ENCODE measurements around the gene PRKCQ.
A peak's percentile ranks its signal among the peaks of the same experiment; 100 is the strongest.

The PRKCQ gene

DNA sequence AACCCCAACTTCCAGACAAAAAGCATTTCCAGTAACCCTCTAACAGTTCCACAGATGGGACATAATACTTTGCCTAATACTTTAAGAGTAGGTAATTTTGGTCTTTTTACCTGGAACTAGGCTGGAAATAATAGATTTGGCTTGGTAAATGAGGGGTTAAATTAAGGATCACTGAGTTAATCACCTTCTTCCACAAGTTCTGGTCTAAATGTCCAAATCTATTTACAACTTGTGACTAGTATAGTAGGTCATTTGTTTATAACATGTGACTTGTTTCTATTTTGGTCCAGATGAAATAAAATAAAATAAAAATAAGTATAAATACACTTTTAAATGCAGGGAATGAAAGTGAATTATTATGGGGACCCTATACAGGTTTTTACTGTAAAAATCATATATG, 80.1 kb downstream of the PRKCQ start:
- DNase-seq (ENCODE audit: low read depth): no peak
- no peak for TF ChIP-seq POLR2A (IDR thresholded peaks at IDR 0.05; ENCODE audit: extremely low read depth, insufficient read length)
- H3K4me3 ChIP-seq (ENCODE audit: low read depth, low read length): no peak overlapping the region

- no peak overlapping the region for H3K4me3 ChIP-seq (ENCODE audit: low read depth, low read length)
- no peak for TF ChIP-seq POLR2A (IDR thresholded peaks at IDR 0.05; ENCODE audit: extremely low read depth, insufficient read length)
- TF ChIP-seq, protein P1, sequence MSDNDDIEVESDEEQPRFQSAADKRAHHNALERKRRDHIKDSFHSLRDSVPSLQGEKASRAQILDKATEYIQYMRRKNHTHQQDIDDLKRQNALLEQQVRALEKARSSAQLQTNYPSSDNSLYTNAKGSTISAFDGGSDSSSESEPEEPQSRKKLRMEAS (IDR thresholded peaks at IDR 0.05; ENCODE audit: low read depth, low read length): peak; percentile 54
- peak; percentile 53 for DNase-seq (ENCODE audit: low read depth)
Observed at GRCh38 chr10:6498771-6499170, 81.3 kb downstream of the PRKCQ start.

DNA sequence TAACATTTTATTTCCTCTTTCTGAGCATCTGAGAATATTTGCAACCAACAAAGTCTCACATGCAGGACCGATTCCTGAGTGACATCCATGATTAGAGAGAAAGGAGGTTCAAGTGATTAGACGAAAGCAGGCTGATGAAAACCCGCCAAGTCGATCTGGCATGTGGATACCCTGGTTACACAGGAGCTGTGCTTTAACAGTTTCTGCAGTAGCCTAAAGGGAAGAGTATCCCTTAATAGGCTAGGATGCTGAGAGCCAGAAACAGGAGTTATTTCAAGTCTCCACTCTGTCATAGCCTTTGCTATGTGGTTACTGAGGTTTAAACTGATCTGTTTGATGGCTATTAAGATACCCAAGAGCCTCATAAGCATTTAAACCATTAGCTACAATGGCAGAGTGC, 82.5 kb downstream of the PRKCQ start:
- H3K4me3 ChIP-seq (ENCODE audit: low read depth, low read length): no peak overlapping the region
- TF ChIP-seq POLR2A (IDR thresholded peaks at IDR 0.05; ENCODE audit: extremely low read depth, insufficient read length) (no peak), MYC (IDR thresholded peaks at IDR 0.05; ENCODE audit: low read depth, low read length) (no peak)
- DNase-seq (ENCODE audit: low read depth): no peak

- DNase-seq (ENCODE audit: low read depth): no peak
- TF ChIP-seq MYC (IDR thresholded peaks at IDR 0.05; ENCODE audit: low read depth, low read length) (no peak), POLR2A (IDR thresholded peaks at IDR 0.05; ENCODE audit: extremely low read depth, insufficient read length) (no peak), CTCF (IDR thresholded peaks at IDR 0.05; ENCODE audit: low read depth, low read length) (no peak)
- TF ChIP-seq, protein P1 (IDR thresholded peaks at IDR 0.05; ENCODE audit: low read depth, low read length): no peak
- no peak overlapping the region for H3K4me3 ChIP-seq (ENCODE audit: low read depth, low read length)
Observed at GRCh38 chr10:6494936-6495592, 85.0 kb downstream of the PRKCQ start.

GRCh38 chr10:6494442-6494819, 85.6 kb downstream of the PRKCQ start:
- TF ChIP-seq POLR2A (IDR thresholded peaks at IDR 0.05; ENCODE audit: extremely low read depth, insufficient read length) (no peak), MYC (IDR thresholded peaks at IDR 0.05; ENCODE audit: low read depth, low read length) (no peak), CTCF (IDR thresholded peaks at IDR 0.05; ENCODE audit: low read depth, low read length) (no peak)
- TF ChIP-seq, protein P1 (IDR thresholded peaks at IDR 0.05; ENCODE audit: low read depth, low read length): no peak
- no peak overlapping the region for H3K4me3 ChIP-seq (ENCODE audit: low read depth, low read length)
- DNase-seq (ENCODE audit: low read depth): no peak

DNA sequence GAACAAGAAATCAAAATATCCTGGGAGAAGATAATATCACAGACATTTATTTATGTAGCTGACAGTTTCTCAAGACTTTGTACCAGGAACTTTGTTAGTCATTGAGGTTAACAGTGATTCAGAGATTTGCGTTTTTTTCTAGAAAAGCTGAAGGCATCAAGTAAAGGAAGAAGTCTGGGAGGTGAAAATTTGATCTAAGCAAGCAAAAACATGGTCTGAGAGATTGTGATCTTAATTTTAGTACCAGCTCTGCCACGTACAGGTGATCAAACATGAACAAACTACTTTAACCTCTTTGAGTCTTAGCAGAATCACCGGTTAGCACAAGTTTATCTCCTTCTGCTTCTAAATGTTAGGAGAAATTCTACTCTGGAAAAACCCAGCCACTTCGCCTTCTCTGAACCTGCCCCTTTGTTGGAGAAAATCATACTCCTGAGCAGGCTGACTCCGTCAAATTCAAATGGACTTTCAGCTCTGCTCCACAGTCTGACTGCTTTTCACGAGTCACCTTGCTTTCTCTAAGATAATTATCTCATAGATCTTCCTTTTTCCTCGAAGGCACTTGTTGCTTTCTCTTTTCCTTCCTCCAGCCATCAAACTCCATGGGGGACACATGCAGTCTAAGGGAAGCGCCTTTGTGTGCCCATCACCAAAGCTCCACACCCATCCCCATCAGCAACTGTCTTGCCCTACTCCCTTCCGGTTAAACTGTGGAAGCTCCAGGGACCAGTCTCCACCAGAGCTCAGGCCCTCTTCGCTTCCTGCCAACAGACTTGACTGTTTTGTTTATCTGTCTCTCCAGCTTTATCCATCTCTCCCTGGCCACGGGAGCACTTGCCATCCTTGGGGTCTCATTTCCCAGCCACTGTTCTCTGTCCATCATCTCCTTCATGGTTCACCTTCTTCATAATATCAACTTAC, 86.3 kb downstream of the PRKCQ start:
- DNase-seq (ENCODE audit: low read depth): no peak
- TF ChIP-seq CTCF (IDR thresholded peaks at IDR 0.05; ENCODE audit: low read depth, low read length) (no peak), POLR2A (IDR thresholded peaks at IDR 0.05; ENCODE audit: extremely low read depth, insufficient read length) (no peak), MYC (IDR thresholded peaks at IDR 0.05; ENCODE audit: low read depth, low read length) (no peak)
- TF ChIP-seq, protein P1 (IDR thresholded peaks at IDR 0.05; ENCODE audit: low read depth, low read length): no peak
- no peak overlapping the region for H3K4me3 ChIP-seq (ENCODE audit: low read depth, low read length)

- no peak for DNase-seq (ENCODE audit: low read depth)
- TF ChIP-seq CTCF (IDR thresholded peaks at IDR 0.05; ENCODE audit: low read depth, low read length): no peak
- TF ChIP-seq, protein P1 (IDR thresholded peaks at IDR 0.05; ENCODE audit: low read depth, low read length): no peak
- no peak for TF ChIP-seq POLR2A (IDR thresholded peaks at IDR 0.05; ENCODE audit: extremely low read depth, insufficient read length)
- TF ChIP-seq MYC (IDR thresholded peaks at IDR 0.05; ENCODE audit: low read depth, low read length): no peak
- no peak overlapping the region for H3K4me3 ChIP-seq (ENCODE audit: low read depth, low read length)
Observed at GRCh38 chr10:6492896-6493295, 87.2 kb downstream of the PRKCQ start.
